GM18505 (cell line): ENCODE data around the gene ZNF683.

Experiments
- ATAC-seq: cut with Tn5 transposase; IDR thresholded peaks from one replicate; pipeline ENCODE4 v1.9.1; 2021; ENCODE audit not compliant: unreplicated experiment
- POLR2A ChIP-seq: IDR thresholded peaks from 4 replicates; pipeline ENCODE4 v1.6.1; 2011; ENCODE audit warnings: borderline replicate concordance; ENCODE audit not compliant: insufficient read depth, insufficient read length; ENCODE audit errors: extremely low read depth

The ZNF683 gene

DNA sequence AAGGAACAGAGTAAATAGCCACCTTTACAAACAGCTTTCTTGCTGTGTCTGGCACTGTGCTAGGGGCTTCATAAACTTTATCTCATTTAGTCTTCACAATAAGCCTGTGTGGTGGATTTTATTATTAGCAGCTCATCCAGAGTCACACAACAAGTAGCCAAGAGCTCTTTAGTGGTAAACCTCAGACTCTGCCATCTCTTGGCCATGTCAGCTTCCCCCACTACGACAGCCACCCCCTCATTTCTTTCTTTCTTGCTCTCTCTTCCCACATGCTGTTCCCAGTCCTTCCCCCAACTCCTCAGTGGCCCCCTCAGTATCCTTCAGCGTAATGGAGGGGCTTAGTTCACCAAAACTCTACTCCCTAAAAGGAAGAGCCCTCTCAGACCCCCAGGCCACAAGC lies 1.2 kb upstream of the ZNF683 start:
- TF ChIP-seq POLR2A = no peak
- no peak for ATAC-seq

DNA sequence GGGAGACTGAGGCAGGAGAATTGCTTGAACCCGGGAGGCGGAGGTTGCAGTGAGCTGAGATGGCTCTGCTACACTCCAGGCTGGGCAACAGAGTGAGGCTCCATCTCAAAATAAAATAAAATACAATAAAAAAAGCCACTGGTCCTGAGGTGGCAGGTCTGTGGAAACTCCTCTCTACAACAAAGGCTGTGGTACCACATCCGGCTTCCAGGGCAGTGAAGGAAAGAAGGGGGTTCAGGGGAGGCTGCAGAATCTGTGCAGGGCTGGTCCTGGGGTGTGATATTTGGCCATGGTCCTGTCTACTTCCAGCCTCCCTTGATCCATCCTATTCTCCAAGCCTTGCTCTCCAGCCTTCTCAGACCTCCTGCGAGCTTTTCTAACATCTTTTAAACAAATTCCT lies 731 bp upstream of the ZNF683 start:
- TF ChIP-seq POLR2A = no peak
- no peak for ATAC-seq

DNA sequence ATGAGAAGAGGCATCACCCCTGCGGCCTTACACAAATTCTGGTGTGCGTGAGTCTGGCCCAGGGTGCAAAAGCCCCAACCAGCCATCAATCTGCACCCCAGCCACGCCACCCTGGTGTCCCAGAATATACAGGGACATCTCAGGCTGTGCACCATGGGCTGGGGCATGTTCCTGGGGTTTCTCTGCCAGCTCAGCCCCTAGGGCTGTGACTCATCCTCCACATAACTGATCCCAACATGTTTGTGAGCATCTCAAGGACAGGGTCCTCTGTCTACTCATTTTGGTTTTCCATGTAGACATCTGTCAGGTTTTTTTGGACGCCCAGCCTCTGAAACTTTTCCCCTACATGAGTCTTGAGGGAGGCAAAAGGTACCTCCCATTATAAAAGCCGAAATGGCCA lies 511 bp downstream of the ZNF683 start:
- ATAC-seq = no peak
- no peak for TF ChIP-seq POLR2A

DNA sequence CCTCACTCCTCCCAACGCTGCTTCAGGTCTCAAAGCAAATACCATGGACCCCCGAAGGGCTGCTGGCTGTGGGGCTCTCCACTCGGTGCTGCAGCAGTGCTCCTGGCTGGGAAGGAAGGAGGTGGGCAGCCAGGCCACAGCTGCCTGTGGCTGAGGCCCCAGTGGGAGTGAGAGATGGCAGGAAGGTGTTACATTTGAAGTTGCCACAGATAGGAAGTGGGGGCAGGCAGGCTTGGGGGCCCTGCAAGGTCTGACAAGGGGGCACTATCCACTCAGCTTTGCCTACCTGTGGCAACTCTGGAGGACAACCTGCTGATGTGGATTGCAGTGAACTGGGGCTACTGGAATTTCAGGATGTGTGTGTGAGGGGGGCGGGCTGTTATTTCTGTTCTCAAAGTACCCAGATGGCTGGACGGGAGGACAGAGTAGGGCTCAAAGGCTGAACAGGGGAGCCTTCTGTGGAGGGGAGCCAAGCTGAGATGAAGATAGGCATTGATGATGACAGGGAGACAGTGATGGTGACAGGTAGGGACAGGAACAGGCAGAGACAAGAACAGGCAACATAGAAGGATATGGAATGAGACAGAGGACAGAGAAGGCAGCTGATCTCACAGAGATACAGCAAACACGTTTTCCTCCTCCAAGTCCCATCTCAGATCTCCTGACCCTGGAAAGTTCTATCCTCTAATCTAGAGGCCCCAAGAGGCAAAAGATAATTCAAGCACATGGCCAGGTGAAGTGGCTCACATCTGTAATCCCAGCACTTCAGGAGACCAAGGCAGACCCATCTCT lies 1.8 kb downstream of the ZNF683 start:
- no peak for ATAC-seq
- no peak for TF ChIP-seq POLR2A

GRCh38 chr1:26368486-26368885 lies 4.1 kb downstream of the ZNF683 start:
- no peak for TF ChIP-seq POLR2A
- ATAC-seq = no peak

DNA sequence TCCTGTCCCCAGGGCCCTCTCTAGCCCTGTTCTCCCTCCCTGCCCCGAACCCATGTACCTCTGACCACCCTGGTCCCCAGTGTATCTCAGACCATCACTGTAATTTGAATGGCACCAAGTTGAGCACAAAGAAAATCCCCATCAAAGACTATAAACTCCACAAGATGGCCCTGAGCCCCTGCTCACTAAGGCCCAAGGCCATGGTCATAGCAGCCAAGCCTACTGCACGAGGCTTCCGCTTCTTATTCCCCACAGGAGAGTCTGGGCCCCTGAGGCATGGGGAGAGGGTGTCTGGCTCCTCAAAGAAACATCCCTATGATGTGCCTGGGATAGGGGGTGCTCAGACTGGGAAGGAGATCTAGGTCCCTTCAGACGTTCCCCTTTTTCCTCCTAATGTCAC lies 4.5 kb downstream of the ZNF683 start:
- no peak for TF ChIP-seq POLR2A
- no peak for ATAC-seq

GRCh38 chr1:26367441-26367840 lies 5.1 kb downstream of the ZNF683 start:
- ATAC-seq = no peak
- TF ChIP-seq POLR2A = no peak

DNA sequence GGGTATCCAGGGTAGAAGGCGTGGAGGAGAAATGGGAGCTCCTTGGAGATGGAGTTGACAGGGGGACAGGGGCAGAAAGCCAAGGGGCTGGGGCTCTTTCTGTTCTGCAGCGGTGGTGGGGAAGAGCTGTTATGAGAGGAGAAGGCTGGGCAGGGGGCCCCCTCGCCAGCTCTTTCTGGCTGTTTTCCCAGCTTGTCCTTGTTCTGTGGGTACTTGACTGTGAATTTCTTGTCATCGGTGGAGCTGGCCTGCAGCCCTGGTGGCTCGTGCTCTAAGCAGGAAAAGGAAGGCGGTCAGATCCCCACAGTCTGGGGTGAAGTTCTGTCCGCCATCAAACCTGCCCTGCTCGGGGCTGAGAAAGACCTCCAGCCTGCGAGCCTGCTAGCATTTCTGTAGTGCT lies 7.6 kb downstream of the ZNF683 start:
- ATAC-seq = no peak
- TF ChIP-seq POLR2A = no peak

- no peak for TF ChIP-seq POLR2A
- no peak for ATAC-seq
Observed at GRCh38 chr1:26363549-26364448, 8.8 kb downstream of the ZNF683 start.

GRCh38 chr1:26362331-26362730 lies 10.2 kb downstream of the ZNF683 start:
- no peak for ATAC-seq
- TF ChIP-seq POLR2A = no peak

DNA sequence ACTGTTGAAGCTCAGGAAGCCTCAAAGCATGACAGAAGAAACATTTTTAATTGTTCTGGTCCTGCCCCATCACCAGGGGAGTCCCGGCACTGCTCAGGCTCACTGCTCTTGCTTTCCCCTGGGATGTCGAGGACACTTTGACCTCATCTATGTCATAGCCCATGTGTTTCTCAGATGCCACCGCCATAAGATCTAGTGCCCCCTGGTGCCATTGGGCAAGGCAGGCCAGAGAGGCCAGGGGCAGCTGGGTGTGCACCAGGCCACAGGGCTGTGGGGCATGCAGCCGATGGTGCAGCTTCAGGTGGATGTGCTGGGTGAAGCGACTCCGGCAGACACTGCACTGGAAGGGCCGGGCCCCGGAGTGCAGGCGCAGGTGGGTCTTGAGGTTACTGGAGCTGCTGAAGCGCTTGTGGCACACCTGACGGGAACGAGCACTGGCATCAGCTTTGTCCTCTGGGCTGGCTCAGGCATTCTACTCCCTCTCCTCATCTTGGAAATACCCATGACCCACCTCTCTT lies 10.9 kb downstream of the ZNF683 start:
- TF ChIP-seq POLR2A = no peak
- ATAC-seq = no peak

- no peak for TF ChIP-seq POLR2A
- ATAC-seq = no peak
Observed at GRCh38 chr1:26360807-26361604, 11.5 kb downstream of the ZNF683 start.
